Gastrocnemius medialis (tissue), 4 donors: Measurements from ENCODE around the gene RAB10. TPM values are rescaled to one million over a fixed set of nuclear protein-coding genes. Genes with fewer than 3 reads are reported as not detected.
A peak's percentile ranks its signal among the peaks of the same experiment; 100 is the strongest.

ENCODE experiments used
- ATAC-seq, 2 donors: fragments of 150-250 bp; one replicate each; pipeline ENCODE4 v1.9.1; 2016
- DNase-seq, 2 donors: peaks; one replicate each; pipeline ENCODE4 v3.0.0-alpha.2; 2019
- H3K27ac ChIP-seq, 4 donors: fragments of 200-600 bp; sonication (generic); 1 replicate in 1 of 4; 2 replicates in 3 of 4; pipeline ENCODE4 v1.5.1; 2016 to 2018; ENCODE audit warnings: mild to moderate bottlenecking in 2 of 4, moderate library complexity in 1 of 4
- H3K27me3 ChIP-seq, 3 donors: fragments of 200-600 bp; sonication (generic) in 2 of 3; 1 replicate in 1 of 3; 2 replicates in 2 of 3; pipeline versions ENCODE4 v1.5.1 to v1.6.0; 2016 to 2019; ENCODE audit warnings: mild to moderate bottlenecking in 1 of 3, moderate library complexity in 1 of 3
- H3K36me3 ChIP-seq, 2 donors: fragments of 200-600 bp; sonication (generic) in 1 of 2; one replicate each; pipeline ENCODE4 v1.5.1; 2017 to 2018
- H3K4me1 ChIP-seq, 2 donors: fragments of 200-600 bp; sonication (generic) in 1 of 2; one replicate each; pipeline ENCODE4 v1.5.1; 2016 to 2017; ENCODE audit warnings: mild to moderate bottlenecking in 2 of 2
- H3K4me3 ChIP-seq, 4 donors: fragments of 200-600 bp; sonication (generic) in 3 of 4; 1 replicate in 1 of 4; 2 replicates in 3 of 4; pipeline ENCODE4 v1.5.1; 2016 to 2019; ENCODE audit warnings: mild to moderate bottlenecking in 2 of 4
- H3K9me3 ChIP-seq, 3 donors: fragments of 200-600 bp; sonication (generic) in 2 of 3; 1 replicate in 1 of 3; 2 replicates in 2 of 3; pipeline ENCODE4 v1.5.1; 2016 to 2019
- CTCF ChIP-seq, 5 experiments: fragments of 450-650 bp in 3 of 5; fragments of 200-600 bp in 2 of 5; sonication (generic) in 2 of 5; IDR thresholded peaks in 4 of 5; conservative IDR thresholded peaks in 1 of 5; 1 replicate in 4 of 5; 2 replicates in 1 of 5; pipeline ENCODE4 v1.5.1; 2016 to 2019; ENCODE audit warnings: antibody characterized with exemption in 5 of 5, mild to moderate bottlenecking in 3 of 5, moderate library complexity in 3 of 5
- POLR2A ChIP-seq, 2 donors: fragments of 450-650 bp; IDR thresholded peaks; one replicate each; pipeline ENCODE4 v1.6.1; 2017; ENCODE audit warnings: antibody characterized with exemption in 2 of 2, mild to moderate bottlenecking in 2 of 2, moderate library complexity in 2 of 2
- in situ Hi-C, 4 donors: fragments of 200-750 bp; cut with MboI; loops; one replicate each; pipeline versions ENCODE4 v1.15.0 to v1.8.0; 2017; ENCODE audit warnings: low sequenced_read_pairs in 4 of 4
- intact Hi-C: fragments of 100-400 bp; cut with DNase I; formaldehyde crosslinking; loops from one replicate; pipeline ENCODE4 v1.15.1; 2023; ENCODE audit warnings: low total_unique reads
- total RNA-seq, 4 donors: library from RNA; depleted of rRNA; stranded (reverse); fragments of >200 nt; gene quantifications; one replicate each; pipeline versions ENCODE4 v1.1.0 to v1.2.3, GENCODE V29; 2016

The RAB10 gene
- 100 to 1,000 TPM; 138 to 234 (median 168) TPM for total RNA-seq

GRCh38 chr2:26033818-26034636 lies at the start of gene RAB10:
Gene RAB10 (plus strand): TSS chr2:26034084. CDS start chr2:26034609, 525 bp downstream.
- intact Hi-C loops, result loop anchor here (2.0 to 10.0 kb wide), 3 partner anchors 37 to 211 kb away; partner anchors contain the start of genes ASXL2, HADHA and HADHB
- ATAC-seq (peak; percentile 82 to 85), DNase-seq (peak; percentile 98 to 99)
- Histone ChIP-seq H3K4me3 (peak within 1 kb of the TSS; percentile 83 to 99 (median 92)), H3K27ac (peak within 1 kb of the TSS; percentile 99 to 100 (median 99)), H3K9me3 (no peaks in the 10 kb centered on the region), H3K27me3 (no peaks in the 10 kb centered on the region), H3K4me1 (peaks cover 29 to 38% of the 10 kb centered on the region in 2 donors), H3K36me3 (peaks cover 0 to 9% of the 10 kb centered on the region in 2 donors)
- in situ Hi-C loops, result no loop called here
- peak; percentile 99 to 100 for TF ChIP-seq POLR2A (IDR thresholded peaks at IDR 0.05)
- TF ChIP-seq CTCF (IDR thresholded peaks at IDR 0.05 in 4 of 5, conservative IDR thresholded peaks at IDR 0.05 in 1 of 5), result peak in 2 of 5 experiments; percentile 17 to 21

DNA sequence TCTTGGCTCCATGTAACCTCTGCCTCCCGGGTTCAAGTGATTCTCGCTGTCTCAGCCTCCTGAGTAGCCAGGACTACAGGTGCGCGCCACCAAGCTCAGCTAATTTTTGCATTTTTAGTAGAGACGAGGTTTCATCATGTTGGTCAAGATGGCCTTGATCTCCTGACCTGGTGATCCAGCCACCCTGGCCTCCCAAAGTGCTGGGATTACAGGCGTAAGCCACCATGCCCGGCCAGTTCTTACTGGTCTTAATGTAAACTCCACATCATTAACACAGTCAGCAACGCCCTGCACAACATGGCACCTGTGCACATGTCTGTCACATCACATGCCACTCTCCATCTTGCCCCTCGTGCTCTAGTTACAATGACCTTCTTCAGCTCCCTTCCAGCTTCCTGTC lies 45.8 kb upstream of the RAB10 start:
- Histone ChIP-seq H3K4me3 (no peak overlapping the region), H3K9me3 (no peaks in the 10 kb centered on the region), H3K36me3 (no peaks in the 10 kb centered on the region), H3K27ac (no peak overlapping the region), H3K4me1 (peaks cover 0 to 10% of the 10 kb centered on the region in 2 donors), H3K27me3 (no peaks in the 10 kb centered on the region)
- ATAC-seq (no peak), DNase-seq (no peak)
- intact Hi-C loops (no loop called here), in situ Hi-C loops (loop anchor here in 2 of 4 donors (5.0 to 25.0 kb wide), 2 partner anchors 159 to 349 kb away; partner anchors contain the start of genes ADGRF3 (in 1 of the 2) and SELENOI (in 1 of the 2))
- TF ChIP-seq CTCF (IDR thresholded peaks at IDR 0.05 in 4 of 5, conservative IDR thresholded peaks at IDR 0.05 in 1 of 5), result no peak

DNA sequence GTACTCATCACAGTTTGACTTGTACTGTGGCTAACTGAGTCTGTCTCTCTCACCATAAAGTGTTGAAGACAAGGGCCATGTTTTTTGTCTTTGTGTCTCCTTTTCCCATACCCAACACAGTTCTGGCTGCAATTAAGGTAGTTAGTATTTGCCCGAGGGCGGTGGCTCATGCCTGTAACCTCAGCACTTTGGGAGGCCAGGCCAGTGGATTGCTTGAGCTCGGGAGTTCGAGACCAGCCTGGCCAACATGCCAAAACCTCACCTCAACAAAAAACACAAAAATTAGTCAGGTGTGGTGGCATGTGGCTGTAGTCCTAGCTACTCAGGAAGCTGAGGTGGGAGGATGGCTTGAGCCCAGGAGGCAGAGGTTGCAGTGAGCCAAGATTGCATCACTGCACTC lies 44.7 kb upstream of the RAB10 start:
- Histone ChIP-seq H3K27me3 (no peaks in the 10 kb centered on the region), H3K9me3 (no peaks in the 10 kb centered on the region), H3K4me3 (no peak overlapping the region), H3K4me1 (peaks cover 0 to 10% of the 10 kb centered on the region in 2 donors), H3K36me3 (no peaks in the 10 kb centered on the region), H3K27ac (no peak overlapping the region)
- in situ Hi-C loops (loop anchor here in 2 of 4 donors (5.0 to 25.0 kb wide), 2 partner anchors 158 to 348 kb away; partner anchors contain the start of genes ADGRF3 (in 1 of the 2) and SELENOI (in 1 of the 2)), intact Hi-C loops (no loop called here)
- ATAC-seq (no peak), DNase-seq (no peak)
- TF ChIP-seq CTCF (IDR thresholded peaks at IDR 0.05 in 4 of 5, conservative IDR thresholded peaks at IDR 0.05 in 1 of 5), result no peak
- TF ChIP-seq POLR2A (IDR thresholded peaks at IDR 0.05), result no peak

DNA sequence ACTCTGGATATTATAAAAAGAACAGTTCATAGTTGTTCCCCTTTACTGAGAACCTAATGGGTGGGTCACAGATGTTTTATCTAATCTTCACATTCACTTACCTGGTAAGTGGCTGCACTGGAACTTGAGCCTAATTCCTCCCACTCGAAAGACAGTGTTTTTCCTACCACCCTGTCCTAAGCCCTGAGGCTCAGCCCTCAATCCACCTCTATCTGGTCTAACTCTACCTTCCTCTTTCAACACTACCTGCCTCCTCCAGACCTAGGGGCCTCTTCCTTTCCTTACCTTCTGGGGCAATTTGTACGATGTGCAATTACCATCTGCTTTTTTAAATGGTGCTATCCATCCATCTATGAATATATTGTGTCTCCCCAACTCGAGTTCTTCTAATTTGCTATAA lies 41.9 kb upstream of the RAB10 start:
- H3K36me3 ChIP-seq, result no peaks in the 10 kb centered on the region
- in situ Hi-C loops, result loop anchor here (5.0 to 25.0 kb wide), 3 partner anchors 93 to 345 kb away; partner anchors contain the start of genes ADGRF3 (in 1 of the 4) and SELENOI (in 1 of the 4)
- peaks cover 0 to 10% of the 10 kb centered on the region in 2 donors for H3K4me1 ChIP-seq
- H3K27ac ChIP-seq, result peak overlapping the region in 2 of 4 donors; percentile 6 to 22
- no peaks in the 10 kb centered on the region for H3K27me3 ChIP-seq
- no peaks in the 10 kb centered on the region for H3K9me3 ChIP-seq
- ATAC-seq, result peak; percentile 38 to 40
- no peak overlapping the region for H3K4me3 ChIP-seq
- TF ChIP-seq CTCF (IDR thresholded peaks at IDR 0.05 in 4 of 5, conservative IDR thresholded peaks at IDR 0.05 in 1 of 5) (no peak), POLR2A (IDR thresholded peaks at IDR 0.05) (no peak)
- intact Hi-C loops, result loop anchor here (1.0 to 5.0 kb wide), 4 partner anchors 40 to 250 kb away; partner anchors contain the start of genes HADHA and HADHB
- no peak for DNase-seq
